Activated naive CD4-positive, alpha-beta T cell treated with anti-CD3 and anti-CD28 coated beads, Interleukin-2, amount 10 ng/mL, durations not matched to agents 5 hours and 36 hours (primary cell): ENCODE measurements around the gene TALDO1. TPM values are rescaled to one million over a fixed set of nuclear protein-coding genes. Genes with fewer than 3 reads are reported as not detected.

Experiments used
- total RNA-seq, 2 experiments: library from RNA; stranded (reverse); gene quantifications; one replicate each; pipeline ENCODE4 v1.2.3, GENCODE V29; 2021

The TALDO1 gene
- total RNA-seq = 100 to 1,000 TPM; 205 to 218 TPM

GRCh38 chr11:747158-748006, at the start of gene TALDO1:
Gene TALDO1 (plus strand): TSS chr11:747464. CDS start chr11:747482, 18 bp downstream.

GRCh38 chr11:705646-706438, 41.4 kb upstream of the TALDO1 start, which contains the start of gene EPS8L2:
Gene EPS8L2 (plus strand): TSS chr11:706231. CDS start chr11:709408, 3,177 bp downstream.

GRCh38 chr11:777288-778255, 30.3 kb downstream of the TALDO1 start, which contains the start of gene GATD1:
Gene GATD1 (minus strand): TSS chr11:777487. CDS start chr11:777462, 25 bp downstream.

GRCh38 chr11:789943-790342, 42.7 kb downstream of the TALDO1 start, which contains the start of gene CEND1:
Gene CEND1 (minus strand): TSS chr11:790090. CDS start chr11:788576, 1,514 bp downstream.

GRCh38 chr11:798093-798713, 50.9 kb downstream of the TALDO1 start, which contains the start of gene SLC25A22:
Gene SLC25A22 (minus strand): TSS chr11:798281. CDS start chr11:795006, 3,275 bp downstream.

GRCh38 chr11:809287-810039, 62.2 kb downstream of the TALDO1 start, which contains the start of gene RPLP2:
Gene RPLP2 (plus strand): TSS chr11:809967. CDS start chr11:810235, 268 bp downstream.

Other genes starting within 250 kb of the TALDO1 start
- gene RNH1, start 240.2 kb upstream of the TALDO1 start, total RNA-seq = 10 to 100 TPM; 83.0 to 84.3 TPM
- 10 to 100 TPM; 41.8 to 43.6 TPM for gene HRAS, start 211.9 kb upstream of the TALDO1 start, total RNA-seq
- gene LRRC56, start 209.9 kb upstream of the TALDO1 start, total RNA-seq = 1 to 10 TPM; 2.7 to 2.8 TPM
- gene LMNTD2, start 186.7 kb upstream of the TALDO1 start, total RNA-seq = 1 to 10 TPM; 4.5 to 5.8 TPM
- 10 to 100 TPM; 32.9 to 36.1 TPM for gene RASSF7, start 186.5 kb upstream of the TALDO1 start, total RNA-seq
- gene PHRF1, start 171.0 kb upstream of the TALDO1 start, total RNA-seq = 10 to 100 TPM; 39.0 to 39.9 TPM
- 10 to 100 TPM; 70.2 to 71.2 TPM for gene IRF7, start 131.5 kb upstream of the TALDO1 start, total RNA-seq
- gene CDHR5, start 122.5 kb upstream of the TALDO1 start, total RNA-seq = not detected
- not detected for gene SCT, start 120.3 kb upstream of the TALDO1 start, total RNA-seq
- gene DRD4, start 110.2 kb upstream of the TALDO1 start, total RNA-seq = under 1 TPM; 0.26 to 0.45 TPM
- 10 to 100 TPM; 54.2 to 59.1 TPM for gene DEAF1, start 52.2 kb upstream of the TALDO1 start, total RNA-seq
- 10 to 100 TPM; 28.4 to 28.9 TPM for gene TMEM80, start 51.6 kb upstream of the TALDO1 start, total RNA-seq
- 10 to 100 TPM; 17.4 to 20.3 TPM for gene EPS8L2, start 41.2 kb upstream of the TALDO1 start, total RNA-seq
- gene GATD1, start 30.0 kb downstream of the TALDO1 start, total RNA-seq = 10 to 100 TPM; 55.0 to 58.2 TPM
- under 1 TPM; 0.39 to 0.58 TPM for gene CEND1, start 42.6 kb downstream of the TALDO1 start, total RNA-seq
- 10 to 100 TPM; 36.7 to 41.3 TPM for gene SLC25A22, start 50.8 kb downstream of the TALDO1 start, total RNA-seq
- 10 to 100 TPM; 52.2 to 55.3 TPM for gene PIDD1, start 57.8 kb downstream of the TALDO1 start, total RNA-seq
- 1,000 to 10,000 TPM; 3,087 to 3,213 TPM for gene RPLP2, start 62.5 kb downstream of the TALDO1 start, total RNA-seq
- gene PNPLA2, start 71.5 kb downstream of the TALDO1 start, total RNA-seq = 10 to 100 TPM; 78.2 to 83.3 TPM
- 10 to 100 TPM; 23.7 to 25.2 TPM for gene CRACR2B, start 80.5 kb downstream of the TALDO1 start, total RNA-seq
- 10 to 100 TPM; 33.5 to 36.2 TPM for gene CD151, start 85.5 kb downstream of the TALDO1 start, total RNA-seq
- gene POLR2L, start 95.1 kb downstream of the TALDO1 start, total RNA-seq = 10 to 100 TPM; 78.3 to 79.5 TPM
- 1 to 10 TPM; 8.1 to 8.4 TPM for gene TSPAN4, start 95.4 kb downstream of the TALDO1 start, total RNA-seq
- 10 to 100 TPM; 39.1 to 39.8 TPM for gene CHID1, start 163.3 kb downstream of the TALDO1 start, total RNA-seq
- 10 to 100 TPM; 60.9 to 63.9 TPM for gene AP2A2, start 178.4 kb downstream of the TALDO1 start, total RNA-seq